ENCODE measurements around the gene PCTP.

Gene PCTP

DNA sequence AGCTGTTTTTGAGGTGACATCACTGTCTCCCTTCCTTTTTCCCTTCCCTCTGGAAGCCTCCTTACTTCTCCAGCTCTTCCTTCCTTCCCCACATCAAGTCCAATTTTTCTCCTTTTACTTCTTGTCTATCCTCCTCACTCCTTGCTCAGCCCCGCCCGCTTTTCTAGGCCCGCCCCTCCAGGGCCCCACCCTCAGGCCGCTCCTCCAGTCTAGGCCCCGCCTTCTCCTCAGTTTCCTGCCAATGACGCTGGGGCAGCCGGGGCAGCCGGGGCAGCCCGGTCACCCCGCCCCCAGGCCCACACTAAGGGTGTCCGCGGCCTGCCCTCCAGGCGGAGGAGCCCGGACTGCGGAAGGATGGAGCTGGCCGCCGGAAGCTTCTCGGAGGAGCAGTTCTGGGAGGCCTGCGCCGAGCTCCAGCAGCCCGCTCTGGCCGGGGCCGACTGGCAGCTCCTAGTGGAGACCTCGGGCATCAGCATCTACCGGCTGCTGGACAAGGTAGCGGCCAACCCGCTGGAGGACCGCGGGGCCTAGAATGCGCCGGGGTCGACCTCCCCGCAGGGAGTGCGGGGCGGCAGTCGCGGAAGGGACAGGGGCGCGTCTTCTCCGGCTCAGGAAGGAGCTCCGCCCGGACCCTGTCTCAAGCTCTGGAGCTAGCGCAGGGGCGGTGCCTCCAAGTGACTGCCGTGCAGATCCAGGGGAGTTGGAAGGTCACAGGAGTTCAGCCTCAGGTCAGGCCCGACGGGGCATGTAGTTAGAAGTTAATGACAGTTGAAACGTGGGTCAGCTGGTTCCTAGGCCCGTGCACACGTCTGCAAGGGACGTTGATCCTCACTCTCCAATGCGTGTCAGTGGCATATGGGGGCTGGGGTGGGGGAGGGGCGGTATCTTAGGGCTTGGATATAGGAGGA is at the start of gene PCTP:
Gene PCTP (plus strand): TSS at position 302 of the 908 bp plus-strand sequence. CDS start 53 bp downstream, at position 355.
- DNase-seq = peak; percentile 85 to 87

DNA sequence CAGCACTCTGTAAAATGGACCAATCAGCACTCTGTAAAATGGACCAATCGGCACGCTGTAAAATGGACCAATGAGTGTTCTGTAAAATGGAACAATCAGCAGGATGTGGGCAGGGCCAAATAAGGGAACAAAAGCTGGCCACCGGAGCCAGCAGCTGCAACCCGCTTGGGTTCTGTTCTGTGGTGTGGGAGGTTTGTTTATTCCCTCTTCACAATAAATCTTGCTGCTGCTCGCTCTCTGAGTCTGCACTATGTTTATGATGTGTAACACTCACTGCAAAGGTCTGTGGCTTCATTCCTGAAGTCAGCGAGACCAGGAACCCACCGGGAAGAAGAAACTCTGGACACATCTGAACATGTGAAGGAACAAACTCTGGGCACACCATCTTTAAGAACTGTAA is 48.7 kb upstream of the PCTP start:
- no peak for DNase-seq

GRCh38 chr17:55704401-55704800 is 46.5 kb upstream of the PCTP start:
- DNase-seq = no peak

GRCh38 chr17:55705847-55706246 is 45.0 kb upstream of the PCTP start:
- no peak for DNase-seq

DNA sequence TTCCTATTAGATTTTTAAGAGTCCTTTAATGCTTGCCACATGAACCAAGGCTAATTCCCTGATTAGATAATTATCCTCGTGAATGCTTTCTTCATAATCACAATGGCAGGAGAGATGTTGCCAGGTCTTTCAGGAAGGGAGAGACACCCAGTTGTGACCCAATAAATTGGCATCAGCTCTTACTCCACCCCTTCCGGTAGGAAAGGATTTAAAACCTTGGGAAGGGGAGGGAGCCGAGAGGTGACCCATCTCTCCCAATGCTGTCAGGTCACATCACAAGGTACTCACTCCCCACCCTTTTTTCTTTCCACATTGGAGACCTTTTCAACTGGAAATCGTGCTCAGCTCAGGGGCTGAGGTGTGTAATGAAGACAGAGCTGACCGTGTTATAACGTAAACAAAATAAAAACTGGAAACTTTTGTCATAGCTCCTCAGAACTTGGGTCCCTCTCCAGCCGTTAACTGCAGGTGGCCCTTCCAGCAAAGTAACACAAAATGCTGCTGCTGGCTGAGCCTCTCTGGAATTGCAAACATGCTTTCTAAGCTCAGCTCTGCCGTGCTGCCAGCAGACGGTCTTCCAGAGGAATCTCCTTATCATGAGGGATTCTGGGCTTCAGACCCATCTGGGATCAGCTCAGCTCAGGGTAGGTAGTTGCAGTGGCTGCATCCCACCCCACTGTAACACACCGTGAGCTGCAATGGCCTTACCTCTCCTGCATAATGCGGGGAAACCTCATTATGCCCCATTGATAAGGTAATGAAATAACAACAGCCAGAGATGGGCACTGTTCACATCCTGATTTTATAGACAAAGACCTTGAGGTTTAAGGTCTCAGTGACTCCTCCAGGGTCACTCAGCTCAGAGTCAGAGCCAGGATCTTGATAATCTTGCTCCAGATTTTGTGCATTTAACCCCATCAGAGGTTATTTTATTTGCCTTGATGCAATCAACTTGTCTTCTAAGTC is 43.8 kb upstream of the PCTP start:
- no peak for DNase-seq

DNA sequence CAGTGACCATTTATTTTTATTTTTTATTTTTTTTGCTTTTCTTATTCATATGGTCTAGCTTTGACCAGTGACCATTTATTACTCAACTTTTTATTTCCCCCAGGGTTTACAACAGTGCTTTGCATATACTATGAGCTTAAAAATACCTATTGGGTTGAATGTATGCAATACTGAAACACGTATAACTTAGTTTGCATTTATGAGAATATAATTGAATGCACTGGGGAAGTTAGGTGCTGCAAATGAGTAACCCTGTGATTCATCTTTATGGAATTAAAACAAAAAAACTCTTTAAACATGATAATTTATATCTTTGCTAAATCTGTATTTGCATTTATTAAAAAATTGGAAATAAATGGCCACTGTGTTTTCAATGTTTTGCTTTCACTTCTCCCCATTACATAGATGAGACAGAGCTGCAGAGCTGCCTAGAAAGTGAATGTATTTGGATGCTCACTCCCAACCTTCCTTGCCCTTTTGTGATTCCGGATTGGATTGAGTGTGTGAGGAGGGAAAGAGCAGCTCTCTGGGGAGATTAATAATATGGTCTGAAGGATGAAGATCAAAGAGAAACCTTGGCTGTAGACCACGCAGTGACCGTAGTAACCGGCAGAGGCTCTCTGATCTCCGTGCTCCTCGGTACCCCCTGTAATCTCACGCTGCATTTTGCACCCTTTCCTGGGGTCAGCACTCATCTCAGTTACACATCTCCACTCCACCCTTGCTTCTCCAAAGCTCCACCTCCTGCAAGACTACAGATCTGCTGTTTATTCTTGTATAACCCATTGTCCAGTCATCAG is 42.5 kb upstream of the PCTP start:
- DNase-seq = no peak

GRCh38 chr17:55709440-55709839 is 41.4 kb upstream of the PCTP start:
- DNase-seq = no peak

DNA sequence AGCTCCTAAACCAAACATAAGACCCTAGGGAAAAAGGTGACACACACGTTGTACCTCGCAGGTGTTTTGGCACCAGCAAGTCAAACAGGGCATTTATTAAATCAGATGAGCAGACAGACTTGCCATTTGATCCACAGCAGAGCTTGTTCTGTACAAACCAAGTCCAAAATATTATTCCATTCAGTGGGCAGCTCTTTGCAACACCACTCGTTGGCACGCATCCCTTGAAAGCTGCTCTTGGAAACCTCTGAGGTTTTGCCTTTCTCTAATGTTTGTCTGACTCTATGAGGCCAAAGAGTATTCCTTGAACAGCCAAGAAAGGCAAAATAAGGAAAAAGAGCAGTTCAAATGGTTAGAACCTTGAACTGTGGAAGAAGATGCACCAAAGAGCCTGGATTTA is 40.9 kb upstream of the PCTP start:
- no peak for DNase-seq

DNA sequence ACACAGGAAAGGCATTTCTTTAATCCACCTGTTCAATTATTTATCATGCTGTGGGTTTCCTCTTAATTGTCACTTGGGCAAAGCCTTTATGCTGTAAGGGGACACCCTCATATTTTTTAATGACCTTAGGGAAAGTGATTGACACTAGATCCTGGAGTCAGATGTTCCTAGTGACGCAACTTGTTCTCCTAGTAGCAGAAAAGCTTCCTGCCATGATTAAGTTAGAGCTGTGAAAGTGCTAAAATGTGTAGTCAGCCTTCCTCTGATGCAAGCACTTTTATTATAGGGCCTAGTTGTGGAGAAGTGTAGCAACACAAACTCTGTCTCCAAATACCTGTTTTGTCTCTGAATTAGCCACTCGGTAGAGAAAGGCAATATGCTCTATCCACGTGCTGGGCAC is 40.4 kb upstream of the PCTP start:
- no peak for DNase-seq

DNA sequence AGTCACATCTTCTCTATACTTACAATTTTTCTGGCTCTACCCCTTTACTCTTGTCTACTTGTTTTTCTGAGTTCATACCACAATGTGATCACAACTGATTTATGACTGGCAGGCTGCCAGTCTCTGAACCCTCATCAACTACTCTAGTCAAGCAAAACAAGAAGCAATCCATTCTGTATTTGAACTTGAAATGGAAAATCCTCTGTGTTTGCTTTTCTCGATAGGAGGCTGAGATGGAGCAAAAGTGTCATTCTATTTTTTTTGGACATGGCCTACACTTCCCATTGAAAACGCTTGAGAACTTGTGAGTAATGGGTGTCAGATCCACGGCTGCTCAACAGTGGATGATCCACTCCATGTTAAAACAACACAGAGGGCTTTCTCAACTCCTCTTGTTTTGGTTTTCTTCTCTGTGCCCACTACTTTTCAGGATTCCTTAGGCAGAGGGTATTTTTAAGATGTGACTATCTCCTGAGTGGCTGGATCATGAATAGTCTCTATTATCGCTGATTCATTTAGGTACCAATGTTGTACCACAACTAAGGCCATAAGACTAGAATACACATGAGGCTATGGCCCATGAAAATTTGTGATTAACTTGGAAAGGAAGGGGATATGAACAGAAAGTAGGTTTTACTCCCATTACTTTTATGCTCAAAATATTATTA is 39.9 kb upstream of the PCTP start:
- DNase-seq = no peak

DNA sequence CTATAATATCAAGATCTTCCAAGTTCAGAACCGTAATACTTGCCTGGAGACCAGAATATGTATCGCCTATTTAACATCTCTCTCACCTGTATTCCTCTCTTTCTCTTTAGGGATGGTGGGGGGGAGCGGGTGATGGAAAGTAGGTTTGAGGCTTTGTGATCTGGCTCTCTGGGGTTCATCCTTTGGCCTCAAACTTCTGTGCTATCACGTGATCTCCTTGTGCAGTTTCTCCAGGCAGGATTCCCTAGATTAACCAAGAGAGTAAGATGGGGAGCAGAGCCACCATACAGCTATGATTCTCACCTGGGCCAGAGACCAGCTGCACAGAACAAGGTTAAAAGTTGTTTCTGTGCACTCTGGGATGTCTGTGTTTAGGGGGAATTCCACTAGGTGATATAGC is 33.4 kb upstream of the PCTP start:
- no peak for DNase-seq

- peak; percentile 53 to 61 for DNase-seq
Measured at GRCh38 chr17:55717898-55718735, 32.7 kb upstream of the PCTP start.

- DNase-seq = no peak
Measured at GRCh38 chr17:55720919-55721836, 29.7 kb upstream of the PCTP start.

GRCh38 chr17:55722016-55722736 is 28.7 kb upstream of the PCTP start:
- no peak for DNase-seq

DNA sequence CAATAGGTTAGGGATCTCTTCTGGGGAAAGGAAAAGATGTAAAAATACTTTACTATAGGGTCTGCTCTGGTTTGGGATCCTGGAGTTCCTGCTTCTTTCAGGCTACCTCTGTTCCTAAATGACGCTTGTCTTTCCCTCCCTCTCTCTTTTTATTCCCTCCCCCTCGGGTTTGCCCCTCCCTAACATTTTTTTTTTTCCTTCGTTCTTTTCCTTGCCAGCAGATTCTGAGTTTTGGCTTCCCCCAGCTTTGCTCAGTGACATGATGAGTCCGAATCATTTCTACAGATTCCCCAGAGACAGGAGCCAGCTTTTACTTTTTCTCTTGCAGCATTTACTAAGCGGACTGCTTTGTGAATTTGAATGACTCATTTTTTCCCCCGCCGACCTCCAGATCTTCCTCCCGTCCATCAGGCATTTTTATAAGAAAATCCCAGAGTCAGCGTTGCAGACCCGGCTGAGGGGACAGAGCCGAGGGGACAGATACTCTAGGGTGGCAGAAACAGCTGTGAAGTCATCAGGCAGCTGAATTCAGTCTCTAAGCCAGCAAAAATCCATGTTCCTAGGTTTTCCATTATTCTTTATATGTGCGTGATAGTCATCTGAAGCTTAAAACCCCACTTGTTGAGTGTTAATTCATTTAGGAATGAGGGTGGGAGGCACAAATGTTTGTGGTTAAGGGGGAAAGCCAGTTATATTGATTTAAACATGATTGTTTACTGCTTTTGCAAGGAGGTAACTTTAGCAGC is 27.9 kb upstream of the PCTP start, which contains the start of gene TMEM100:
Gene TMEM100 (minus strand): TSS at position 123 of the 746 bp plus-strand sequence. CDS start 1,794 bp downstream, outside the sequence.
- DNase-seq = no peak

DNA sequence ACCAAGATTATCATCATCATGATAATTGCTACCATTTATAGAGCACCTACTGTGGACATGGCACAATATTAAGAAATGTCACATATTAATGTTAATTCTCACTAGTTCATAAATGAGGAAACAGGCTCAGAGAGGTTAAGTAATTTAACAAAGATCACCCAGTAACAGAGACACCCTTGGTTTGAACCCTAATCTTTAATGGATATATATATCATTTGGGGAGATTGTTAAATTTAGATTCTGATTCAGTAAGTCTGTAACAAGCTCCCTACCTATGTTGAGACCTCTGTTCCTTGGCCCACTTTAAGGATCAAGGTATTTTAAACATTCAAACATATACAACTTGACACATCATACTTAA is 27.4 kb upstream of the PCTP start:
- no peak for DNase-seq

DNA sequence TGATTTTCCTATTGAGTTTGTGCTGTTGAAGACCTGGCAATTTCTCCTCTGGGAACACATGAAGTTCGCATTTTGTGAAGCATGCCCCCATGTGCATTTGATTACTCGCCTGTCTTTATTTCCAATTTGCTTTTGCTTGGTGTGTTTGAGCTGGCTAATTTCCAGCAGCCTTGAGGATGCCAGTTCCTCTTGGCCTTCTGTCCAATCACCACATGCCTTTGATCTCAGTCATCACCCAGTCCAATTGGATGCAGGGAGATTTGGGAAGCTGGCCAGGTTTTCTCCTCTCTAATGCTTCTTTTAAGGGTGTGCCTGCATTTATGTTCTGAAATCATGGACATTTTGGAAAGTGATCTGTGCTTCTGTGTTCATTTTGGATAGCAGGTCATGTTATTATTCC is 24.4 kb upstream of the PCTP start:
- no peak for DNase-seq

DNA sequence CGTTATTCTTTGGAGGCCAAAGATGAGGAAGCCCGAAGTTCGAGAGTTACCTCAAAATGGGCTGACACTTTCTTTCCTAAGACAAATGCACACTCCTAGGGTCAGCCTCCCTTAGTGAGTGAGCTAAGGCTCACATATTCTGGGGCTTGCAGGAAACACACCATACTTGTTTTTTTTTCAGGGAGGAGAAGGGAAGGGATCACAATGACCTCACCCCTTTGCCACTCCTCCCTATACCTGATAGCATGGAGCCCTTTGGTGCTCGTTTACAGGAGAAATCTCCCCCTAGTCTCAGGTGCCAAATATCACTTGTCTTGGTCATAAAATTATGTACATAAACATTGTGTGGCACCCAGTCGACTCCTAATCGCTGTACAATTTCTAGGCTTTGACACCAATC is 23.6 kb upstream of the PCTP start:
- DNase-seq = no peak

GRCh38 chr17:55727920-55728319 is 22.9 kb upstream of the PCTP start:
- no peak for DNase-seq

All from CD4-positive, alpha-beta T cell treated with Interleukin-4 for 1 hour (primary cell).